LNCaP clone FGC (cell line): Measurements from ENCODE around the gene CASD1.
A peak's percentile ranks its signal among the peaks of the same experiment; 100 is the strongest.

Experiments
- DNase-seq: peaks from one replicate; pipeline ENCODE4 v3.0.0-alpha.2; 2011; ENCODE audit warnings: low read depth
- H3K4me3 ChIP-seq: 2 replicates; pipeline ENCODE4 v1.5.1; 2011; ENCODE audit warnings: mild to moderate bottlenecking, low read depth, low read length, control low read depth
- TF ChIP-seq, protein P1 (sequence below): IDR thresholded peaks from 2 replicates; pipeline ENCODE4 v1.5.1; 2012; ENCODE audit warnings: mild to moderate bottlenecking; ENCODE audit not compliant: control insufficient read depth, insufficient read depth; ENCODE audit errors: extremely low read depth

CASD1 gene

GRCh38 chr7:94497874-94498670 lies 11.5 kb upstream of the CASD1 start:
- no peak overlapping the region for H3K4me3 ChIP-seq
- TF ChIP-seq, protein P1, sequence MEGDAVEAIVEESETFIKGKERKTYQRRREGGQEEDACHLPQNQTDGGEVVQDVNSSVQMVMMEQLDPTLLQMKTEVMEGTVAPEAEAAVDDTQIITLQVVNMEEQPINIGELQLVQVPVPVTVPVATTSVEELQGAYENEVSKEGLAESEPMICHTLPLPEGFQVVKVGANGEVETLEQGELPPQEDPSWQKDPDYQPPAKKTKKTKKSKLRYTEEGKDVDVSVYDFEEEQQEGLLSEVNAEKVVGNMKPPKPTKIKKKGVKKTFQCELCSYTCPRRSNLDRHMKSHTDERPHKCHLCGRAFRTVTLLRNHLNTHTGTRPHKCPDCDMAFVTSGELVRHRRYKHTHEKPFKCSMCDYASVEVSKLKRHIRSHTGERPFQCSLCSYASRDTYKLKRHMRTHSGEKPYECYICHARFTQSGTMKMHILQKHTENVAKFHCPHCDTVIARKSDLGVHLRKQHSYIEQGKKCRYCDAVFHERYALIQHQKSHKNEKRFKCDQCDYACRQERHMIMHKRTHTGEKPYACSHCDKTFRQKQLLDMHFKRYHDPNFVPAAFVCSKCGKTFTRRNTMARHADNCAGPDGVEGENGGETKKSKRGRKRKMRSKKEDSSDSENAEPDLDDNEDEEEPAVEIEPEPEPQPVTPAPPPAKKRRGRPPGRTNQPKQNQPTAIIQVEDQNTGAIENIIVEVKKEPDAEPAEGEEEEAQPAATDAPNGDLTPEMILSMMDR: no peak
- no peak for DNase-seq

DNA sequence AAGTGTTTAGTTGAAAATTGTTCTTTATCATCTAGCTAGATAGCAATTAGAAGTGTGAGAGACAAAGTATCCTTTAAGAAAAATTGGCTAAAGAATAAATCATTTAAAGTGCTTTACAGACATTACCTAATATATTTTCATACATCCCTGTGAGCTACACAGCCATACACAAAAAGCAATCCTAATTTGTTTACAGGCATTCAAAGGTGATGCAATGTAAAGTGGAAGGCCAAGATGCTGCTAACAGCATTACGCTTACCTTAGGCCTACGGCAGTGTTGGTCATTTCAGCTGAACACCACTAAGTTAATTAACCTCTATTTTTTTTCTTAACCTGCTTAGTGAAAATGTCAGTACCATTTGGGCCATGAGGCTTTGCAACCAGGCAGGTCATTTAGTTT lies 10.7 kb upstream of the CASD1 start:
- DNase-seq: no peak
- TF ChIP-seq, protein P1: no peak
- no peak overlapping the region for H3K4me3 ChIP-seq

DNA sequence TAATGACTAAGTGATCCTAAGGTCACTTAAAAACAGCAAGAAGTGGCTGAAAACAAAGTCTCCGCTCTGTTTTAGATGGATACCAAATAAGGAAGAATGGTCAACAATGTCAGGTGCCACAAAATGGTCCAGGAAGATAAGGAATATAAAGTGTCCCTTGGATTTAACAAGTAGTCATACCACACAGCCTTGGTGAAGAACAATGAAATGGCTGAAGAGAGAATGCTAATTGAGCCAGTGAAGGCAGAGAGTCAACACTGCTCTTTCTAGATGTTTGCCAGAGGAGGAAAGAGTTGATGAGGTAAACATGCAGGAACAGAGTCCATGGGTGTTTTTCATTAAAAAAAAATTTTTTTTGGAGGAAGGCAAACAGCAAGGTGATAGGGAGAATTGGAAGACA lies 2.1 kb upstream of the CASD1 start:
- no peak for DNase-seq
- no peak overlapping the region for H3K4me3 ChIP-seq
- TF ChIP-seq, protein P1: no peak

DNA sequence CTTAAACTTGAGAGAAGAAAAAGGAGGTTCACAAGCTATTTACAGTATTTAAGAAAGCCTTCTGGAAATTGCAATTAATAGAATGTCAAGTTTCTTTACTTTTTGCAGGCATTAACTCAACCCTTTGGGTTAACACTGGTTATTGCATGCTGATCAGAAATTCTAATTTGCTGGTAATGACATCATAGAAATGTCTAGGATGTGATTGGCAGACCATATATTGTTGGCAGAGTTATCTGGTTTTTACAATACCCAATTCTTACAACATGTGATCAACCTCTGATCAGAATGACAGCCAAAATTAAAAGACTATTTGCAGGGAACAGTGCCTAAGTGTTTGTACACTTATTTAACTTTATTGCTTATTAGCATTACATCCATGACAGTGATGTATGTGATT lies 1.6 kb upstream of the CASD1 start:
- no peak for DNase-seq
- H3K4me3 ChIP-seq: no peak overlapping the region
- TF ChIP-seq, protein P1: no peak

DNA sequence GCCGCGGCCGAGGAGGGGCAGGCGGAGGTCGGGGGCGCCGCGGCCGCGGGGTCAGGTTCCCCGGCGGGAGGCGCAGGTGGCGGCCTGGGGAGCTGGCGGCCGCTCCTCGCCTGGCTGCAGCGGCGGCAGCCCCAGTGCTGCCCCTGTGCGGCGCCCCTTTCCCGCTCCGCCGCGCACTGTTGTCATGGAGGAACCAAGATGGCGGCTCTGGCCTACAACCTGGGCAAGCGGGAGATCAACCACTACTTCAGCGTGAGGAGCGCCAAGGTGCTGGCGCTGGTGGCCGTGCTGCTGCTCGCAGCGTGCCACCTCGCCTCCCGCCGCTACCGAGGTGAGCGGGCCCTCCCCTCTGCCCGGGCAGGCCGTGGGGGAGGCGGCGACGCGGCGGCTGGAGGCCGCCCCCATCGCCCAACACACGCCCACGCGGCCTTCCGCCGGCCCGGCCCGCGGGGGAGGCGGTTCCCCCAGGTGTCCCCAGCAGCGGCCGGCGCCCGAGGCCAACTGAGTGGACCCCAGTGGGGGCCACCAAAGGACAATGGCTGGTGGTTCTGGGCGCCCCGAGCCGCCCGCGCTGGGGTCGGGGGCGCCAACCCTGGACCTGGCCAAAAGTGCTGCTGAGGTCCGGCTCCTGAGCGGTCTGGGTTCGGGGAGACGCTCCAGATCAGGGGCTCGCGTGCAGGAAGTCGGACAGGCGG lies 425 bp downstream of the CASD1 start:
- H3K4me3 ChIP-seq: peak overlapping the region; percentile 78
- TF ChIP-seq, protein P1: peak; percentile 38
- no peak for DNase-seq

GRCh38 chr7:94510582-94511496 lies 1.2 kb downstream of the CASD1 start:
- H3K4me3 ChIP-seq: peak overlapping the region; percentile 78
- no peak for DNase-seq
- TF ChIP-seq, protein P1: no peak
